HepG2 (cell line): ENCODE results near the gene PARG. TPM values are rescaled to one million over a fixed set of nuclear protein-coding genes. Genes with fewer than 3 reads are reported as not detected.

Source experiments
- ATAC-seq: fragments of 200-7000 bp; cut with Tn5 transposase; 3 replicates; pipeline ENCODE4 v1.9.1; 2020; ENCODE audit warnings: mild to moderate bottlenecking, moderate library complexity
- BruUV-seq: library from RNA; stranded (reverse); fragments of 400-500 nt; replicated peaks from 2 replicates; lab custom pipeline; 2021; lab: Mats Ljungman, UMichigan
- CTCF ChIA-PET: fragments of 300-600 bp; formaldehyde crosslinking; extraction: SDS; loops from one replicate; lab custom pipeline; 2021; ENCODE audit warnings: low total read pairs, inconsistent platforms, low intra/inter-chr PET ratio; lab: Yijun Ruan, JAX
- POLR2A ChIA-PET: fragments of 350-600 bp; sonication (Branson Sonifier 250); formaldehyde crosslinking; loops from one replicate; lab custom pipeline; 2020; ENCODE audit warnings: antibody characterized with exemption, inconsistent platforms; lab: Yijun Ruan, JAX
- DNase-seq: peaks from one replicate; pipeline ENCODE4 v3.0.0-alpha.2; 2015; ENCODE audit warnings: low spot score
- FAIRE-seq: peaks from 3 replicates; lab custom pipeline; 2011; peaks lifted over from hg19 to GRCh38; lab: Jason Lieb, UNC
- H2AFZ ChIP-seq: one replicate; pipeline ENCODE4 v1.6.1; 2011; ENCODE audit warnings: low read length, inconsistent platforms
- H3K27ac ChIP-seq: fragments of 300-600 bp; 3 replicates; pipeline ENCODE4 v1.8.0; 2011; ENCODE audit warnings: mixed run types, mild to moderate bottlenecking, mixed read lengths, low read length, inconsistent platforms; ENCODE audit not compliant: insufficient read depth; ENCODE audit errors: extremely low read length
- H3K27me3 ChIP-seq, 2 experiments: fragments of 200-600 bp in 1 of 2; 2 replicates in 1 of 2; 3 replicates in 1 of 2; pipeline versions ENCODE4 v1.6.0 to v1.8.0; 2011; ENCODE audit warnings: low read length in 2 of 2, mild to moderate bottlenecking in 2 of 2, moderate library complexity in 2 of 2, inconsistent platforms in 1 of 2; ENCODE audit not compliant: insufficient read depth in 2 of 2, control insufficient read depth in 1 of 2
- H3K36me3 ChIP-seq, 2 experiments: fragments of 200-600 bp in 1 of 2; replicated peaks in 1 of 2; 2 replicates in 1 of 2; 3 replicates in 1 of 2; pipeline versions ENCODE4 v1.5.1 to v1.8.0; 2011; ENCODE audit warnings: low read length in 2 of 2, inconsistent platforms in 1 of 2; ENCODE audit not compliant: insufficient read depth in 2 of 2, control insufficient read depth in 1 of 2
- H3K4me1 ChIP-seq: 2 replicates; pipeline ENCODE4 v1.5.1; 2012; ENCODE audit warnings: low read length, inconsistent platforms; ENCODE audit not compliant: insufficient read depth
- H3K4me2 ChIP-seq: 2 replicates; pipeline ENCODE4 v1.6.0; 2011; ENCODE audit warnings: low read depth, low read length, inconsistent platforms
- H3K4me3 ChIP-seq, 3 experiments: fragments of 200-600 bp in 1 of 3; sonication (generic), shearing (Covaris generic) in 1 of 3; replicated peaks in 1 of 3; 2 replicates each; pipeline ENCODE4 v1.5.1; 2011 to 2016; ENCODE audit warnings: low read length in 3 of 3, inconsistent platforms in 2 of 3, low read depth in 2 of 3, mild to moderate bottlenecking in 2 of 3, control low read depth in 1 of 3, mixed read lengths in 1 of 3; ENCODE audit not compliant: insufficient read depth in 1 of 3
- H3K79me2 ChIP-seq: one replicate; pipeline ENCODE4 v1.6.1; 2011; ENCODE audit warnings: low read length, inconsistent platforms; ENCODE audit not compliant: insufficient read depth
- H3K9ac ChIP-seq: 2 replicates; pipeline ENCODE4 v1.6.0; 2011; ENCODE audit warnings: mild to moderate bottlenecking, low read depth, low read length, inconsistent platforms; ENCODE audit not compliant: insufficient read depth
- H3K9me3 ChIP-seq: 2 replicates; pipeline ENCODE4 v1.5.1; 2012; ENCODE audit warnings: mild to moderate bottlenecking, low read length
- H4K20me1 ChIP-seq: 2 replicates; pipeline ENCODE4 v1.6.0; 2011; ENCODE audit warnings: inconsistent platforms, mild to moderate bottlenecking, low read length, moderate library complexity; ENCODE audit not compliant: insufficient read depth
- ATM ChIP-seq: fragments of 450-650 bp; IDR thresholded peaks from 2 replicates; pipeline ENCODE4 v1.7.1; 2017; ENCODE audit warnings: mild to moderate bottlenecking, borderline replicate concordance
- HNRNPLL ChIP-seq: fragments of 200-400 bp; formaldehyde crosslinking; IDR thresholded peaks from 2 replicates; pipeline ENCODE4 v1.6.1; 2017; ENCODE audit warnings: mild to moderate bottlenecking, low read depth, low read length; ENCODE audit not compliant: poor library complexity, severe bottlenecking
- SP1 ChIP-seq, 2 experiments: fragments of 450-650 bp in 1 of 2; sonication (generic) in 1 of 2; formaldehyde crosslinking in 1 of 2; IDR thresholded peaks; 2 replicates each; pipeline versions ENCODE4 v1.4.0 to v1.6.1; 2016 to 2020; ENCODE audit warnings: missing genetic modification reagents in 1 of 2
- SYNCRIP ChIP-seq: fragments of 200-400 bp; formaldehyde crosslinking; IDR thresholded peaks from 2 replicates; pipeline ENCODE4 v1.6.1; 2018; ENCODE audit warnings: mild to moderate bottlenecking, low read depth, low read length; ENCODE audit not compliant: insufficient read depth
- ZBTB42 ChIP-seq: sonication (generic); formaldehyde crosslinking; IDR thresholded peaks from 2 replicates; pipeline ENCODE4 v1.5.0; 2020; ENCODE audit warnings: mild to moderate bottlenecking, missing genetic modification reagents
- ZFP62 ChIP-seq: sonication (generic); formaldehyde crosslinking; IDR thresholded peaks from 2 replicates; pipeline ENCODE4 v1.4.0; 2020; ENCODE audit warnings: missing genetic modification reagents
- ZNF136 ChIP-seq: sonication (generic); formaldehyde crosslinking; IDR thresholded peaks from 2 replicates; pipeline ENCODE4 v1.8.1; 2022; ENCODE audit warnings: low read depth, mild to moderate bottlenecking, moderate library complexity, missing genetic modification reagents
- ZNF225 ChIP-seq: sonication (generic); formaldehyde crosslinking; IDR thresholded peaks from 2 replicates; pipeline ENCODE4 v1.4.0; 2020; ENCODE audit warnings: mild to moderate bottlenecking, missing genetic modification reagents
- ZNF282 ChIP-seq: fragments of 450-650 bp; IDR thresholded peaks from 2 replicates; pipeline ENCODE4 v1.6.1; 2018; ENCODE audit not compliant: partially characterized antibody
- ZNF639 ChIP-seq: conservative IDR thresholded peaks from 2 replicates; pipeline ENCODE4 v1.6.1; 2018; ENCODE audit warnings: missing genetic modification reagents
- ZNF816 ChIP-seq: sonication (generic); formaldehyde crosslinking; IDR thresholded peaks from 2 replicates; pipeline ENCODE4 v1.8.0; 2022; ENCODE audit warnings: missing genetic modification reagents, mild to moderate bottlenecking, borderline replicate concordance
- WGBS: methylation state at CpG from one replicate; pipeline ENCODE4 v1.1.6; 2017; ENCODE audit warnings: low lambda C conversion rate; 5-methylcytosine and 5-hydroxymethylcytosine counted together
- in situ Hi-C: cut with HindIII; loops from 2 replicates; pipeline ENCODE4 v1.10.0; 2017; ENCODE audit warnings: low pct_unique_long_range_greater_than_20kb; ENCODE audit not compliant: extremely low pct_ligation_motif_present
- intact Hi-C: fragments of 100-400 bp; cut with micrococcal nuclease; formaldehyde crosslinking; loops from one replicate; pipeline ENCODE4 v1.10.0; 2022; ENCODE audit not compliant: unreplicated experiment
- polyA plus RNA-seq, 8 experiments: library from polyadenylated mRNA; depleted of rRNA in 3 of 8; stranded (reverse) in 7 of 8; unstranded in 1 of 8; fragments of >200 nt; fragmentation: Illumina TruSeq in 4 of 8; extraction: Trizol in 4 of 8; gene quantifications; 2 replicates each; pipeline versions ENCODE4 v1.2.1 to v1.2.3, GENCODE V29; 2011 to 2016; ENCODE audit warnings: low read depth in 4 of 8, missing spikeins in 1 of 8, mixed read lengths in 1 of 8; ENCODE audit not compliant: insufficient read depth in 1 of 8
- total RNA-seq, 5 experiments: library from RNA; depleted of rRNA; stranded (reverse); fragments of >200 nt; fragmentation: Illumina TruSeq; extraction: Trizol; gene quantifications; 2 replicates each; pipeline ENCODE4 v1.2.3, GENCODE V29; 2016; ENCODE audit warnings: low read depth in 1 of 5

PARG gene
- total and polyA plus RNA-seq, 2 of the 13 experiments (the other 11 are each of a cell fraction or from before 2014, with no cell fraction given), result 11.4 to 37.2 TPM

DNA sequence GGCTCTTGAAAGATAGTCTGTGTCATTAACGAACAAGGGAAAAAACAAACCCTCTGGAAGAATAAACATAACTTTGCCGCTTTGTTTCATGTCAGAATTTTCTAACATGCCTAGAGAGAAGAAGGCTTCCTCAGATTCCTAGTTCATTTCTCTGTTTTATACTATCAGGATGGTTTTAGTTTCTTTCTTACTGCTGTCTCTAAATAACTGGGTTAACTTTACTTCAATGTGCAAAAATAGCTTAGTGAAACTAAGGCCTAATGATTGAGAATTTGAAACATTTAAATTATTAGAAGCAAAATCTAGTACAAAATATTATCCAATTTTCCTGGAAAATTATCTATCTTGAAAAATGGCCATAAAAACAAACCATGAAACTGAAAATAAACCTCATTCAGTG is 107.6 kb downstream of the PARG start:
- CTCF ChIA-PET, result no interaction called here
- ATAC-seq (no peak), FAIRE-seq (no peak), DNase-seq (no peak)
- intact Hi-C loops, result no loop called here
- no peak overlapping the region for H3K9ac ChIP-seq
- peaks cover 4 to 30% of the 10 kb centered on the region in 2 experiments for H3K36me3 ChIP-seq
- H4K20me1 ChIP-seq, result no peaks in the 10 kb centered on the region
- no peaks in the 10 kb centered on the region for H3K9me3 ChIP-seq
- no peak for TF ChIP-seq SP1 (IDR thresholded peaks at IDR 0.05)
- TF ChIP-seq SP1 (CRISPR knock-in tag; IDR thresholded peaks at IDR 0.05), result no peak
- no peak for TF ChIP-seq ZNF225 (CRISPR knock-in tag)
- no peak for TF ChIP-seq ZNF136 (CRISPR knock-in tag)
- no peak for TF ChIP-seq HNRNPLL
- no peak for TF ChIP-seq ZNF282
- TF ChIP-seq ZFP62, result no peak
- TF ChIP-seq ZNF816 (CRISPR knock-in tag), result no peak
- no peak for TF ChIP-seq SYNCRIP
- no peak for TF ChIP-seq ATM
- TF ChIP-seq ZNF639 (CRISPR knock-in tag), result no peak
- no peak for TF ChIP-seq ZBTB42 (CRISPR knock-in tag)
- WGBS, result 94% methylated on average over 2 of the region's 2 CpGs
- H3K4me1 ChIP-seq, result peaks cover 26% of the 10 kb centered on the region
- no peak overlapping the region for H3K4me3 ChIP-seq
- no peaks in the 10 kb centered on the region for H3K27me3 ChIP-seq
- POLR2A ChIA-PET, result no interaction called here
- in situ Hi-C loops, result no loop called here
- no TSS peak for BruUV-seq
- no peaks in the 10 kb centered on the region for H3K79me2 ChIP-seq
- H3K27ac ChIP-seq, result no peak overlapping the region
- H3K4me2 ChIP-seq, result no peak overlapping the region
- H2AFZ ChIP-seq, result no peak overlapping the region
